Mucosa of rectum (tissue), 2 donors: ENCODE data around the gene ZBTB7B.

ENCODE experiments used
- H3K27ac ChIP-seq, 2 donors: one replicate each; pipeline ENCODE4 v1.7.0; 2013; ENCODE audit warnings: inconsistent platforms in 2 of 2, low read depth in 2 of 2, low read length in 2 of 2
- H3K27me3 ChIP-seq, 2 donors: one replicate each; pipeline ENCODE4 v1.7.0; 2013; ENCODE audit warnings: low read length in 2 of 2; ENCODE audit not compliant: control insufficient read depth in 2 of 2, insufficient read depth in 2 of 2
- H3K36me3 ChIP-seq, 2 donors: one replicate each; pipeline ENCODE4 v1.7.0; 2013; ENCODE audit warnings: low read length in 2 of 2; ENCODE audit not compliant: control insufficient read depth in 2 of 2, insufficient read depth in 2 of 2
- H3K4me1 ChIP-seq, 2 donors: one replicate each; pipeline ENCODE4 v1.7.0; 2013; ENCODE audit warnings: low read length in 2 of 2, mild to moderate bottlenecking in 1 of 2; ENCODE audit not compliant: control insufficient read depth in 2 of 2, insufficient read depth in 2 of 2
- H3K4me3 ChIP-seq, 2 donors: one replicate each; pipeline ENCODE4 v1.7.0; 2013; ENCODE audit warnings: low read length in 2 of 2
- H3K9ac ChIP-seq, 2 donors: one replicate each; pipeline ENCODE4 v1.7.0; 2013; ENCODE audit warnings: low read length in 2 of 2, low read depth in 1 of 2, mild to moderate bottlenecking in 1 of 2
- H3K9me3 ChIP-seq, 2 donors: one replicate each; pipeline ENCODE4 v1.7.0; 2013; ENCODE audit warnings: low read length in 2 of 2; ENCODE audit not compliant: control insufficient read depth in 2 of 2
- donor health status: healthy.
- donor health status: Normal muscosa, but diverticular disease.

The ZBTB7B gene

GRCh38 chr1:155003766-155004351 lies 1.3 kb downstream of the ZBTB7B start:
- peak overlapping the region; percentile 98 to 99 for H3K27ac ChIP-seq
- H3K27me3 ChIP-seq, result no peaks in the 10 kb centered on the region
- peaks cover 0 to 3% of the 10 kb centered on the region in 2 donors for H3K36me3 ChIP-seq
- peaks cover 48 to 58% of the 10 kb centered on the region in 2 donors for H3K4me1 ChIP-seq
- H3K9ac ChIP-seq, result peak overlapping the region; percentile 100
- no peaks in the 10 kb centered on the region for H3K9me3 ChIP-seq
- H3K4me3 ChIP-seq, result peak overlapping the region; percentile 95 to 100

GRCh38 chr1:155004352-155005075 lies 1.9 kb downstream of the ZBTB7B start:
- Histone ChIP-seq H3K27ac (peak overlapping the region; percentile 98 to 99), H3K4me3 (peak overlapping the region; percentile 95 to 100), H3K4me1 (peaks cover 47 to 60% of the 10 kb centered on the region in 2 donors), H3K36me3 (peaks cover 0 to 3% of the 10 kb centered on the region in 2 donors), H3K9ac (peak overlapping the region; percentile 92 to 100), H3K27me3 (no peaks in the 10 kb centered on the region), H3K9me3 (no peaks in the 10 kb centered on the region)

- Histone ChIP-seq H3K4me1 (peaks cover 45 to 60% of the 10 kb centered on the region in 2 donors), H3K27me3 (no peaks in the 10 kb centered on the region), H3K27ac (peak overlapping the region; percentile 98 to 99), H3K4me3 (peak overlapping the region; percentile 95 to 100), H3K36me3 (peaks cover 0 to 7% of the 10 kb centered on the region in 2 donors), H3K9me3 (no peaks in the 10 kb centered on the region), H3K9ac (peak overlapping the region; percentile 92 to 100)
These were observed 2.7 kb downstream of the ZBTB7B start for GRCh38 chr1:155005076-155006011.

- Histone ChIP-seq H3K27ac (peak overlapping the region; percentile 98 to 99), H3K9ac (peak overlapping the region; percentile 48 to 100), H3K27me3 (no peaks in the 10 kb centered on the region), H3K4me1 (peaks cover 56 to 71% of the 10 kb centered on the region in 2 donors), H3K9me3 (no peaks in the 10 kb centered on the region), H3K4me3 (peak overlapping the region; percentile 19 to 48), H3K36me3 (peaks cover 2 to 14% of the 10 kb centered on the region in 2 donors)
These were observed 4.0 kb downstream of the ZBTB7B start for GRCh38 chr1:155006601-155007101.

- peaks cover 63 to 78% of the 10 kb centered on the region in 2 donors for H3K4me1 ChIP-seq
- H3K4me3 ChIP-seq, result peak overlapping the region; percentile 65 to 67
- peak overlapping the region; percentile 98 to 99 for H3K27ac ChIP-seq
- peak overlapping the region; percentile 68 to 100 for H3K9ac ChIP-seq
- H3K27me3 ChIP-seq, result no peaks in the 10 kb centered on the region
- H3K36me3 ChIP-seq, result peaks cover 3 to 14% of the 10 kb centered on the region in 2 donors
- no peaks in the 10 kb centered on the region for H3K9me3 ChIP-seq
These were observed 4.7 kb downstream of the ZBTB7B start for GRCh38 chr1:155007251-155007828.

- H3K9me3 ChIP-seq, result no peaks in the 10 kb centered on the region
- peak overlapping the region; percentile 65 to 67 for H3K4me3 ChIP-seq
- H3K27me3 ChIP-seq, result no peaks in the 10 kb centered on the region
- peaks cover 72 to 88% of the 10 kb centered on the region in 2 donors for H3K4me1 ChIP-seq
- peaks cover 9 to 11% of the 10 kb centered on the region in 2 donors for H3K36me3 ChIP-seq
- H3K27ac ChIP-seq, result peak overlapping the region; percentile 98 to 99
- peak overlapping the region; percentile 68 to 100 for H3K9ac ChIP-seq
These were observed 5.7 kb downstream of the ZBTB7B start for GRCh38 chr1:155008015-155008941.

- peak overlapping the region; percentile 68 to 100 for H3K9ac ChIP-seq
- no peaks in the 10 kb centered on the region for H3K27me3 ChIP-seq
- peaks cover 16 to 17% of the 10 kb centered on the region in 2 donors for H3K36me3 ChIP-seq
- H3K9me3 ChIP-seq, result no peaks in the 10 kb centered on the region
- peaks cover 72 to 92% of the 10 kb centered on the region in 2 donors for H3K4me1 ChIP-seq
- peak overlapping the region; percentile 65 to 67 for H3K4me3 ChIP-seq
- peak overlapping the region; percentile 98 to 99 for H3K27ac ChIP-seq
These were observed 6.7 kb downstream of the ZBTB7B start for GRCh38 chr1:155009221-155009711.

- Histone ChIP-seq H3K36me3 (peaks cover 20 to 22% of the 10 kb centered on the region in 2 donors), H3K27ac (peak overlapping the region; percentile 98 to 99), H3K4me3 (peak overlapping the region; percentile 65 to 67), H3K4me1 (peaks cover 69 to 88% of the 10 kb centered on the region in 2 donors), H3K9ac (peak overlapping the region; percentile 54 to 100), H3K27me3 (no peaks in the 10 kb centered on the region), H3K9me3 (no peaks in the 10 kb centered on the region)
These were observed 7.1 kb downstream of the ZBTB7B start for GRCh38 chr1:155009742-155010141.
